GM06990 (cell line): ENCODE results near the gene FRMPD2.

Experiments
- DNase-seq: peaks from one replicate; pipeline ENCODE4 v3.0.0-alpha.2; 2011; ENCODE audit not compliant: insufficient read length; ENCODE audit errors: extremely low read depth
- H3K27me3 ChIP-seq: replicated peaks from 2 replicates; pipeline ENCODE4 v1.6.0; 2011; ENCODE audit warnings: low read length; ENCODE audit not compliant: control insufficient read depth, insufficient read depth
- H3K36me3 ChIP-seq: 2 replicates; pipeline ENCODE4 v1.5.1; 2011; ENCODE audit warnings: low read length; ENCODE audit not compliant: control insufficient read depth, insufficient read depth
- H3K4me3 ChIP-seq: replicated peaks from 2 replicates; pipeline ENCODE4 v1.5.1; 2011; ENCODE audit warnings: low read depth, mild to moderate bottlenecking, control low read depth, low read length
- CTCF ChIP-seq: IDR thresholded peaks from 2 replicates; pipeline ENCODE4 v1.5.1; 2011; ENCODE audit warnings: low read length, control low read depth, mild to moderate bottlenecking, inconsistent platforms; ENCODE audit not compliant: insufficient read depth, poor library complexity, severe bottlenecking

Gene FRMPD2

GRCh38 chr10:48219194-48219593, 55.3 kb downstream of the FRMPD2 start:
- Histone ChIP-seq H3K36me3 (no peaks in the 10 kb centered on the region), H3K27me3 (no peaks in the 10 kb centered on the region), H3K4me3 (no peak overlapping the region)
- TF ChIP-seq CTCF = no peak
- no peak for DNase-seq

DNA sequence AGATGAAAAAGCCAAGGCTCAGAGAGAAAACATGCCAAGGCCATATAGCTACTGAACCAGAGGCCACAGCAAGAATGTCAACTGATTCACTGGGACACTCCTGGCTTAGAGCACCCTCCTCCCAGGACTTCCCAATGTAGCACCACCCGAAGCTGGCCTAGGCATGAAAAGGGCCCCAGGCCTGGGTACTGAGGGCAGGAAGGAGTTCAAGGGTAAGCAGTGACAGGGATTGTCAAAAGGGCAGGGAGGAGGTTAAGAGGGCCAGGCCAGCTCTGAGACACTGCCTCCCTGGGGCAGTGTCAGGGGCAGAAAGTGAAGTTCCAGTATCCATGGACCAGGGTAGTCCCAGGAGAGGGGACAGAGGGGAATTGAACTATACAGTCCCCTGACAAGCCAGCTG, 57.8 kb downstream of the FRMPD2 start:
- Histone ChIP-seq H3K36me3 (no peaks in the 10 kb centered on the region), H3K4me3 (no peak overlapping the region), H3K27me3 (no peaks in the 10 kb centered on the region)
- no peak for TF ChIP-seq CTCF
- DNase-seq = no peak

DNA sequence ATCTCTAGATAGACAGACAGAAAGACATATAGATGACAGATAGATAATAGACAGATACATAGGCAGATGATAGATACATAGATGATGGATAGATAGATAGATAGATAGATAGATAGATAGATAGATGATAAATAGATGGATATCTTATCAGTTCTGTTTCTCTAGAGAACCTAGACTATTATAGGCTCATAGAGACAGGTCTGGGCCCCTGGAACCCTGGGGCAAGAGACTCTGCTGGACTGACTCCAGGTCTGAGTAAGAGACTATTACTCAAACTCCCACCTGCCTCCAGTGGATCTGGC, 58.3 kb downstream of the FRMPD2 start:
- no peak for TF ChIP-seq CTCF
- H3K36me3 ChIP-seq = no peaks in the 10 kb centered on the region
- no peak for DNase-seq
- H3K27me3 ChIP-seq = no peaks in the 10 kb centered on the region
- no peak overlapping the region for H3K4me3 ChIP-seq

GRCh38 chr10:48215486-48216203, 58.9 kb downstream of the FRMPD2 start:
- TF ChIP-seq CTCF = peak; percentile 78
- H3K27me3 ChIP-seq = no peaks in the 10 kb centered on the region
- H3K36me3 ChIP-seq = no peaks in the 10 kb centered on the region
- no peak for DNase-seq
- no peak overlapping the region for H3K4me3 ChIP-seq

GRCh38 chr10:48214716-48215485, 59.6 kb downstream of the FRMPD2 start:
- DNase-seq = no peak
- TF ChIP-seq CTCF = no peak
- H3K27me3 ChIP-seq = no peaks in the 10 kb centered on the region
- no peaks in the 10 kb centered on the region for H3K36me3 ChIP-seq
- H3K4me3 ChIP-seq = no peak overlapping the region
